ENCODE data around the gene SDK1.
A peak's percentile ranks its signal among the peaks of the same experiment; 100 is the strongest.

SDK1 gene

DNA sequence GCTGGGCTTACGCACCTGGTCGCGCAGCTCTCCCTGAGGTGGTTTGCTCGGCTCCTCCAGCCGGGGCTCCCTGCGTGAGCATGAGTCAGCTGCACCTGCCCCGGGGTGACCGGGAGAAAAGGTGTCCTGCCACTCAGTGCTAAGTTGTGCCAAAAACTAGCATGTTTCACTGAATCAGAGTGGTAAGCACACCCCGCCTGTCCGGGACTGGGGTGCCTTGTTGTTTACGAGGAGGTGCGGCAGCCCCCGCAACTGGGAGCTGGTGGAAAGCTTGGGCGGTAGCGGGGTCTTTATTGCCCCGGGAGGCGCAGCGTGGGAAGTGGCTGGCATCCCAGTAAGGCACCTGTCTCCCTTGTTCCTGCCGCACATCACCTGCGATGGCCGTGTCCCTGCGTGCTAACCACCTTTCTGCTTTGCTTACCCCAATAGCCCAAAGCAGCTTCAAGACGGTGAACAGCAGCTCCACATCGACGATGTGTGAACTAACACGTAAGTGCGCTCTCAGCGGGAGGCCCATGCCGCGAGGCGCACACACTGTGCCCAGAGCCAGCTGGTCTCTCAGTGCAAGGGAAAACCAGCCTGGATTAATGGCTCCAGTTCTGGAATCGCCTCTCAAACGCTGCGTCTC, 874.4 kb downstream of the SDK1 start:
- no peak for DNase-seq (ENCODE audit: low read depth)
- no peak overlapping the region for H3K4me3 ChIP-seq (ENCODE audit: low read length)
- TF ChIP-seq, protein P1, sequence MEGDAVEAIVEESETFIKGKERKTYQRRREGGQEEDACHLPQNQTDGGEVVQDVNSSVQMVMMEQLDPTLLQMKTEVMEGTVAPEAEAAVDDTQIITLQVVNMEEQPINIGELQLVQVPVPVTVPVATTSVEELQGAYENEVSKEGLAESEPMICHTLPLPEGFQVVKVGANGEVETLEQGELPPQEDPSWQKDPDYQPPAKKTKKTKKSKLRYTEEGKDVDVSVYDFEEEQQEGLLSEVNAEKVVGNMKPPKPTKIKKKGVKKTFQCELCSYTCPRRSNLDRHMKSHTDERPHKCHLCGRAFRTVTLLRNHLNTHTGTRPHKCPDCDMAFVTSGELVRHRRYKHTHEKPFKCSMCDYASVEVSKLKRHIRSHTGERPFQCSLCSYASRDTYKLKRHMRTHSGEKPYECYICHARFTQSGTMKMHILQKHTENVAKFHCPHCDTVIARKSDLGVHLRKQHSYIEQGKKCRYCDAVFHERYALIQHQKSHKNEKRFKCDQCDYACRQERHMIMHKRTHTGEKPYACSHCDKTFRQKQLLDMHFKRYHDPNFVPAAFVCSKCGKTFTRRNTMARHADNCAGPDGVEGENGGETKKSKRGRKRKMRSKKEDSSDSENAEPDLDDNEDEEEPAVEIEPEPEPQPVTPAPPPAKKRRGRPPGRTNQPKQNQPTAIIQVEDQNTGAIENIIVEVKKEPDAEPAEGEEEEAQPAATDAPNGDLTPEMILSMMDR (IDR thresholded peaks at IDR 0.05; ENCODE audit: insufficient read depth, low read depth, low read length, missing control alignments) = no peak

DNA sequence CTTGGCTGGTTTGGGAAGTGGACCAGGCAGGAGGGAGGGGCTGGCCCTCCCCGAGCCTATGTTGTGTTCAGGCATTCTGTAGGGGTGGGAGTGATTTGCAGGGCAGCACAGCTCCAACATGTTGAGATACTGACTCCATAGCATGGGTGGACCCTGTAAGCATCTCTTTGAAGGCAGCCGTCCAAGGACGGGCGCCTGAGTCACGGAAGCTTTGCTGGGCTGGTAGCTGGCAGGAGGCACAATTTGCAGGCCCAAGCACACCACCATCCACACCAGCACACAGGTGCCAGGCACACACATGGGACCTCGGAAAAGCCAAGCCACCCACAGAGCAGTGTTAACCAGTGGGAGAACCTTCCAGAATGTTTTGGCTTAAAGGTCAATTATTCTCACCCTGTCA, 875.9 kb downstream of the SDK1 start:
- TF ChIP-seq, protein P1 (IDR thresholded peaks at IDR 0.05; ENCODE audit: insufficient read depth, low read depth, low read length, missing control alignments) = no peak
- no peak overlapping the region for H3K4me3 ChIP-seq (ENCODE audit: low read length)
- DNase-seq (ENCODE audit: low read depth) = peak; percentile 47

DNA sequence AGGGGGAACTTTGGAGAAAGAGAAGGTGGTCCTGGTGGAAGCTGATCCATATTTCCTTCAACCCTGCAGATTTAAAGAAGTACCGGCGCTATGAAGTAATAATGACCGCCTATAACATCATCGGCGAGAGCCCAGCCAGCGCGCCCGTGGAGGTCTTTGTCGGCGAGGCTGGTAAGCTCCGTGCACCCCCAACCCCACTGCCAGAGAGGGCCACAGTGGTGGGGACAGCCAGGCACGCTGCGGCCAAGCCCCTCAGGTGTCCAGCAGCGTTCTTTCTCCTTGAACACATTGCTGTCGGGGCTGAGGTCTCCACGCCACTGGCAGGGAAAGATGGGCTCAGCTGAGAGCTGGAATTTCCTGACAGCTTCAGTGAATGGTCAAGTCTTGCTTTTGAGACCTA, 877.4 kb downstream of the SDK1 start:
- TF ChIP-seq, protein P1 (IDR thresholded peaks at IDR 0.05; ENCODE audit: insufficient read depth, low read depth, low read length, missing control alignments) = no peak
- no peak for DNase-seq (ENCODE audit: low read depth)
- H3K4me3 ChIP-seq (ENCODE audit: low read length) = no peak overlapping the region

DNA sequence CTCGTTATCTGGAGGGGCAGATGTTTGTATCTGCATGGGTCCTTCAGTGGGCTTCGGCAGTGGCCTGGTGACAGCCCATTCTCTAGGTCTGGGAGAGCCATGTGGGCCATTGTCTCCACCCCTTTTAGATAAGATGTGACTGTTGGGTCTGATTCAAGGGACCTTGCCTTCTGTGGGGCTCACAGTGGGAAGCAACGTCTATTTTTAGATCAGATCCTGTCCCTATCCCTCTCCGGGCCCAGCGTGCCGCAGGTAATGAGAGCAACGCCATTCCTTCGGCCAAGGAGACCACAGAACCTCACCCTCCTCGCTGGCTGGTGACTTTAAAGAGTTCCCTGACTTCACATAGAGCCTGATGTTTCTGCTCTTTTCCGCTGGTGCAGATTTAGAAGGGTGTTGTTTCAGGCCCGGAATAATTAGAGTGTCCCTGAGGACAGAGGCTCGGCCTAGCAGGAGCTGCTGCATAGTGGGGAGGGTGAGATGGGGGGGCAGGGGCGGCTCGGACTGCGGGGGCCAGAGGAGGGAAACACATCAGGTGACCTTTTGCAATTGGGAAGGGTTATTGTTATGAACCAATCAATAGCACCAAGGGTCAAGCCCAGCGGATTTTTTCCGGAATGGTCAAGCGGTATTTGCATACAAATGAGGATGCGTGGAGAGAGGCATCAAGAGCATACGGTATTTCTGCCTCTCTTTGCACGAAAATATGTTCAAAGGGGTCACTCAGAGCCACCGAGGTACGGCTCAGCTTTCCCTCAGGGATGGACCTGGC, 878.0 kb downstream of the SDK1 start:
- no peak overlapping the region for H3K4me3 ChIP-seq (ENCODE audit: low read length)
- DNase-seq (ENCODE audit: low read depth) = no peak
- TF ChIP-seq, protein P1 (IDR thresholded peaks at IDR 0.05; ENCODE audit: insufficient read depth, low read depth, low read length, missing control alignments) = no peak

DNA sequence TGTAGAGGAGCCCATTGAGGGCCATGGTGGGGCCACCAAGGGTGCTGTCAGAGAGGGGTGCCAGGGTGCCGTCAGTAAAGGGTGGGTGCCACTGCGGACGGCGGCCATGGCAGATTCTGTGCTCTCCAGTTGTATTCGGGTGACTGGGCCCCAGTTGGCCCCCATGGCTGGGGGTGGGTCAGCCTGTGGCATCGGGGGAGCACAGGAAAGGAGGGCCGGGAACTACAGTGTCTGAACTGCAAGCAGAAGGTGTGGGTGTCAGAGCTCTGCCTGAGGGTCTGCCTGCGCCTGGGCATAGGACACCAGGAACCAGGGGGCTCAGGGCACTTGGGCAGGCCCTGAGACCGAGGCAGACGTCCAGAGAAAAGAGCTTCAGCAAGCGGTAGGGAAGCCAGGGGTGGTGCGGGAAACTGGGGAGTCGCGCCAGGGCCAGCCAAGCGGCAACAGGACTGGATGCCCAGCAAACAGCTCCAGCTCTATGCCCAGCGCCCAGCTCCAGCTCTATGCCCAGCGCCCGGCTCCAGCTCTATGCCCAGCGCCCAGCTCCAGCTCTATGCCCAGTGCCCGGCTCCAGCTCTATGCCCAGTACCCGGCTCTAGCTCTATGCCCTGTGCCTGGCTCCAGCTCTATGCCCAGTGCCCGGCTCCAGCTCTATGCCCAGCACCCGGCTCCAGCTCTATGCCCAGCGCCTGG, 878.8 kb downstream of the SDK1 start:
- TF ChIP-seq, protein P1 (IDR thresholded peaks at IDR 0.05; ENCODE audit: insufficient read depth, low read depth, low read length, missing control alignments) = no peak
- no peak for DNase-seq (ENCODE audit: low read depth)
- H3K4me3 ChIP-seq (ENCODE audit: low read length) = no peak overlapping the region

DNA sequence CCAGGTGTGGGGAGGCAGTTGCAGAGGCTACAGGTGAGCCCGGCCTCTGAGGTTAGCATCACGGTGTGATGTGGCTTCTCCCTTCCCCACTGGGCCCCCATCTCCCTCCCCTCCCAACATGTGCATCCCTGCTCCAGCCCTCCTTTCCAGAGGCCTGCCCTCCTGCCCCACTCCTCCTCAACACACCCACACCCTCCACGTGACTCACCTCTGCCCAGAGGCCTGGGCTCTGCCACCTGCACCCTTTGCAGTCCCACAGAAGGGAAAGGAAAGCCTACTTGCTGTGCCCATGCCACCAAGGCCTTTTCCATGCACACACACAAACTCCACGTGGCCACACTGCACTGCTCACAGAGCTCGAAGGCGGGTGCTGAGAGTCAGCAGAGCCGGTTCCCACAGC, 880.4 kb downstream of the SDK1 start:
- H3K4me3 ChIP-seq (ENCODE audit: low read length) = no peak overlapping the region
- DNase-seq (ENCODE audit: low read depth) = no peak
- TF ChIP-seq, protein P1 (IDR thresholded peaks at IDR 0.05; ENCODE audit: insufficient read depth, low read depth, low read length, missing control alignments) = no peak
